Measurements from ENCODE around the gene NTM.
"Not testable (repeated sequence)": the region's sequence is repeated elsewhere in the genome, so short reads cannot be mapped to it uniquely, and the experiment has no call there.

The NTM gene

GRCh38 chr11:131424257-131424876 is 54.0 kb downstream of the NTM start:
- not testable (repeated sequence) for DNase-seq

- DNase-seq: no peak
These were observed 54.9 kb downstream of the NTM start for GRCh38 chr11:131425285-131425684.

GRCh38 chr11:131428853-131429252 is 58.4 kb downstream of the NTM start:
- no peak for DNase-seq

- DNase-seq: no peak
These were observed 60.2 kb downstream of the NTM start for GRCh38 chr11:131430473-131431208.

GRCh38 chr11:131441051-131441810 is 70.8 kb downstream of the NTM start:
- DNase-seq: no peak

GRCh38 chr11:131446590-131447275 is 76.3 kb downstream of the NTM start:
- DNase-seq: no peak

GRCh38 chr11:131447277-131447815 is 76.9 kb downstream of the NTM start:
- no peak for DNase-seq

GRCh38 chr11:131447898-131448297 is 77.5 kb downstream of the NTM start:
- DNase-seq: no peak

GRCh38 chr11:131449036-131450019 is 78.9 kb downstream of the NTM start:
- DNase-seq: no peak

- no peak for DNase-seq
These were observed 84.1 kb downstream of the NTM start for GRCh38 chr11:131454490-131454889.

- no peak for DNase-seq
These were observed 84.6 kb downstream of the NTM start for GRCh38 chr11:131454989-131455388.

- DNase-seq: no peak
These were observed 85.7 kb downstream of the NTM start for GRCh38 chr11:131455843-131456704.

- no peak for DNase-seq
These were observed 86.7 kb downstream of the NTM start for GRCh38 chr11:131457163-131457562.

- no peak for DNase-seq
These were observed 88.0 kb downstream of the NTM start for GRCh38 chr11:131458421-131458820.

GRCh38 chr11:131460931-131461330 is 90.5 kb downstream of the NTM start:
- no peak for DNase-seq

GRCh38 chr11:131462622-131463021 is 92.2 kb downstream of the NTM start:
- no peak for DNase-seq

- DNase-seq: no peak
These were observed 92.7 kb downstream of the NTM start for GRCh38 chr11:131463162-131463561.

GRCh38 chr11:131463649-131464425 is 93.4 kb downstream of the NTM start:
- no peak for DNase-seq

- DNase-seq: no peak
These were observed 94.0 kb downstream of the NTM start for GRCh38 chr11:131464461-131464860.

GRCh38 chr11:131465039-131465438 is 94.6 kb downstream of the NTM start:
- no peak for DNase-seq

Measured in NCI-H2171 (cell line).